Breast epithelium (tissue), 3 donors: ENCODE data around the gene PLEK2.

Source experiments
- CTCF ChIP-seq, 3 donors: fragments of 450-650 bp; IDR thresholded peaks; one replicate each; pipeline ENCODE4 v1.5.1; 2016 to 2017; ENCODE audit warnings: antibody characterized with exemption in 3 of 3, mild to moderate bottlenecking in 3 of 3, moderate library complexity in 3 of 3
- POLR2AphosphoS5 ChIP-seq, 3 donors: sonication (generic); formaldehyde crosslinking; IDR thresholded peaks; one replicate each; pipeline ENCODE4 v1.6.1; 2017; ENCODE audit warnings: antibody characterized with exemption in 3 of 3

GRCh38 chr14:67435603-67436002 is 23.6 kb upstream of the PLEK2 start:
- TF ChIP-seq CTCF (IDR thresholded peaks at IDR 0.05) (no peak), POLR2AphosphoS5 (IDR thresholded peaks at IDR 0.05) (no peak)
